EH (cell line): ENCODE results near the gene SSBP2.
"Not testable (repeated sequence)": the region's sequence is repeated elsewhere in the genome, so short reads cannot be mapped to it uniquely, and the experiment has no call there.

Experiments used
- DNase-seq: peaks from one replicate; pipeline ENCODE4 v3.0.0-alpha.2; 2015; ENCODE audit warnings: low read depth

SSBP2 gene

GRCh38 chr5:81524015-81524414 lies 226.9 kb downstream of the SSBP2 start:
- DNase-seq, result no peak

GRCh38 chr5:81522571-81522970 lies 228.3 kb downstream of the SSBP2 start:
- no peak for DNase-seq

- DNase-seq, result no peak
Observed at GRCh38 chr5:81520769-81521168, 230.1 kb downstream of the SSBP2 start.

- DNase-seq, result no peak
Observed at GRCh38 chr5:81519217-81519905, 231.5 kb downstream of the SSBP2 start.

- DNase-seq, result peak; percentile 6
Observed at GRCh38 chr5:81517462-81517861, 233.4 kb downstream of the SSBP2 start.

GRCh38 chr5:81516091-81516490 lies 234.8 kb downstream of the SSBP2 start:
- DNase-seq, result peak; percentile 26

GRCh38 chr5:81513982-81514381 lies 236.9 kb downstream of the SSBP2 start:
- peak; percentile 11 for DNase-seq

GRCh38 chr5:81513473-81513872 lies 237.4 kb downstream of the SSBP2 start:
- no peak for DNase-seq

- peak; percentile 86 for DNase-seq
Observed at GRCh38 chr5:81506900-81507588, 243.9 kb downstream of the SSBP2 start.

- DNase-seq, result no peak
Observed at GRCh38 chr5:81506378-81506777, 244.5 kb downstream of the SSBP2 start.

- no peak for DNase-seq
Observed at GRCh38 chr5:81505672-81506071, 245.2 kb downstream of the SSBP2 start.

GRCh38 chr5:81503602-81504001 lies 247.3 kb downstream of the SSBP2 start:
- DNase-seq, result not testable (repeated sequence)

GRCh38 chr5:81495286-81495685 lies 255.6 kb downstream of the SSBP2 start:
- DNase-seq, result no peak

GRCh38 chr5:81488862-81489261 lies 262.0 kb downstream of the SSBP2 start:
- no peak for DNase-seq

GRCh38 chr5:81486711-81487110 lies 264.2 kb downstream of the SSBP2 start:
- no peak for DNase-seq

GRCh38 chr5:81482595-81482994 lies 268.3 kb downstream of the SSBP2 start:
- no peak for DNase-seq

- not testable (repeated sequence) for DNase-seq
Observed at GRCh38 chr5:81473395-81473794, 277.5 kb downstream of the SSBP2 start.

GRCh38 chr5:81469676-81470075 lies 281.2 kb downstream of the SSBP2 start:
- no peak for DNase-seq

- DNase-seq, result peak; percentile 33
Observed at GRCh38 chr5:81450940-81451339, 300.0 kb downstream of the SSBP2 start.

GRCh38 chr5:81435023-81435422 lies 315.9 kb downstream of the SSBP2 start:
- no peak for DNase-seq

- no peak for DNase-seq
Observed at GRCh38 chr5:81429985-81430384, 320.9 kb downstream of the SSBP2 start.

GRCh38 chr5:81429363-81429762 lies 321.5 kb downstream of the SSBP2 start:
- DNase-seq, result no peak

- DNase-seq, result peak; percentile 53
Observed at GRCh38 chr5:81428861-81429260, 322.0 kb downstream of the SSBP2 start.

- DNase-seq, result peak; percentile 13
Observed at GRCh38 chr5:81428446-81428845, 322.5 kb downstream of the SSBP2 start.
